ENCODE results near the gene ASCL1. TPM values are rescaled to one million over a fixed set of nuclear protein-coding genes. Genes with fewer than 3 reads are reported as not detected.

The ASCL1 gene
- total RNA-seq, 1 donor from 2014 or later = 0.21 TPM

- H3K27ac Mint-ChIP-seq = no peak overlapping the region
- Histone ChIP-seq H3K4me1 (peaks cover 8% of the 10 kb centered on the region), H3K36me3 (no peaks in the 10 kb centered on the region), H3K9ac (no peak overlapping the region), H3K4me2 (no peak overlapping the region), H3F3A (ENCODE audit: low read depth) (no peaks in the 10 kb centered on the region), H4K20me1 (ENCODE audit: low read depth) (no peaks in the 10 kb centered on the region), H3K9me3 (ENCODE audit: low read depth) (no peaks in the 10 kb centered on the region), H3K27ac (no peak overlapping the region), H2AFZ (replicated peaks) (no peak overlapping the region), H3K4me3 (no peak overlapping the region), H3K79me2 (ENCODE audit: low read depth) (no peaks in the 10 kb centered on the region), H3K27me3 (peaks cover 23% of the 10 kb centered on the region)
- DNase-seq (ENCODE audit: low spot score) = no peak
- TF ChIP-seq EZH2phosphoT487 (IDR thresholded peaks at IDR 0.05) (no peak), EZH2 (IDR thresholded peaks at IDR 0.05) (no peak)
- TF ChIP-seq, protein P1, sequence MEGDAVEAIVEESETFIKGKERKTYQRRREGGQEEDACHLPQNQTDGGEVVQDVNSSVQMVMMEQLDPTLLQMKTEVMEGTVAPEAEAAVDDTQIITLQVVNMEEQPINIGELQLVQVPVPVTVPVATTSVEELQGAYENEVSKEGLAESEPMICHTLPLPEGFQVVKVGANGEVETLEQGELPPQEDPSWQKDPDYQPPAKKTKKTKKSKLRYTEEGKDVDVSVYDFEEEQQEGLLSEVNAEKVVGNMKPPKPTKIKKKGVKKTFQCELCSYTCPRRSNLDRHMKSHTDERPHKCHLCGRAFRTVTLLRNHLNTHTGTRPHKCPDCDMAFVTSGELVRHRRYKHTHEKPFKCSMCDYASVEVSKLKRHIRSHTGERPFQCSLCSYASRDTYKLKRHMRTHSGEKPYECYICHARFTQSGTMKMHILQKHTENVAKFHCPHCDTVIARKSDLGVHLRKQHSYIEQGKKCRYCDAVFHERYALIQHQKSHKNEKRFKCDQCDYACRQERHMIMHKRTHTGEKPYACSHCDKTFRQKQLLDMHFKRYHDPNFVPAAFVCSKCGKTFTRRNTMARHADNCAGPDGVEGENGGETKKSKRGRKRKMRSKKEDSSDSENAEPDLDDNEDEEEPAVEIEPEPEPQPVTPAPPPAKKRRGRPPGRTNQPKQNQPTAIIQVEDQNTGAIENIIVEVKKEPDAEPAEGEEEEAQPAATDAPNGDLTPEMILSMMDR (IDR thresholded peaks at IDR 0.05) = no peak
- H3K36me3 Mint-ChIP-seq = no peaks in the 10 kb centered on the region
- peaks cover 2% of the 10 kb centered on the region for H3K27me3 Mint-ChIP-seq (ENCODE audit: insufficient read depth, low read depth)
- H3K9me3 Mint-ChIP-seq = no peaks in the 10 kb centered on the region
- peaks cover 9% of the 10 kb centered on the region for H3K4me1 Mint-ChIP-seq
- H3K4me3 Mint-ChIP-seq = no peak overlapping the region
These were observed 38.6 kb upstream of the ASCL1 start for GRCh38 chr12:102918840-102919239.

GRCh38 chr12:102920271-102920670, 37.2 kb upstream of the ASCL1 start:
- H2AFZ ChIP-seq (replicated peaks) = no peak overlapping the region
- H3K9me3 ChIP-seq (ENCODE audit: low read depth) = no peaks in the 10 kb centered on the region
- H4K20me1 ChIP-seq (ENCODE audit: low read depth) = no peaks in the 10 kb centered on the region
- H3F3A ChIP-seq (ENCODE audit: low read depth) = no peaks in the 10 kb centered on the region
- no peaks in the 10 kb centered on the region for H3K36me3 Mint-ChIP-seq
- peaks cover 8% of the 10 kb centered on the region for H3K4me1 ChIP-seq
- H3K9me3 Mint-ChIP-seq = no peaks in the 10 kb centered on the region
- no peak overlapping the region for H3K4me2 ChIP-seq
- H3K27ac ChIP-seq = no peak overlapping the region
- H3K4me1 Mint-ChIP-seq = peaks cover 9% of the 10 kb centered on the region
- H3K27me3 ChIP-seq = peaks cover 23% of the 10 kb centered on the region
- no peak for DNase-seq (ENCODE audit: low spot score)
- no peak for TF ChIP-seq EZH2 (IDR thresholded peaks at IDR 0.05)
- TF ChIP-seq, protein P1 (IDR thresholded peaks at IDR 0.05) = no peak
- no peaks in the 10 kb centered on the region for H3K36me3 ChIP-seq
- H3K4me3 ChIP-seq = no peak overlapping the region
- no peak overlapping the region for H3K27ac Mint-ChIP-seq
- no peaks in the 10 kb centered on the region for H3K27me3 Mint-ChIP-seq (ENCODE audit: insufficient read depth, low read depth)
- H3K79me2 ChIP-seq (ENCODE audit: low read depth) = no peaks in the 10 kb centered on the region
- no peak overlapping the region for H3K9ac ChIP-seq
- H3K4me3 Mint-ChIP-seq = no peak overlapping the region

DNA sequence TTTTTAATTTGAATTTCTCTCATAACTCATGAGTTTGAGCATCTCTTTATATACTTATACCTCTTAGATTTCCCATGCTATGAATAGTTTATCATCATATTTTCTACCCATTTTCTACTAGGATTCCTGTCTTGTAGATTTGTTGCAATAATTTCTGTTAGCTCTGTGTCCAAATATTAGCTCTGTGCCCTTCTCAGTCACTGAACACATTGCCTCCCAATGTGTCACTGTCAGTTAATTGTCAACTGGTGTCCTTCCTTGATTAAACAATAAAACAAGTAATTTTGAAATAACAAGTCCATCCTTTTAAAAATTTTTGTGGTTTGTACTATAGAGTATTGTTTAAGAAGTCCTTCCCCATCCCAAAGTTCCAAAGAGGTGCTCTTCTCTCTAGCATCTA, 36.2 kb upstream of the ASCL1 start:
- Histone ChIP-seq H3K4me2 (no peak overlapping the region), H4K20me1 (ENCODE audit: low read depth) (no peaks in the 10 kb centered on the region), H3K27ac (no peak overlapping the region), H3K27me3 (peaks cover 24% of the 10 kb centered on the region), H3K9ac (no peak overlapping the region), H3K79me2 (ENCODE audit: low read depth) (no peaks in the 10 kb centered on the region), H3K4me3 (no peak overlapping the region), H3F3A (ENCODE audit: low read depth) (no peaks in the 10 kb centered on the region), H2AFZ (replicated peaks) (no peak overlapping the region), H3K36me3 (no peaks in the 10 kb centered on the region), H3K9me3 (ENCODE audit: low read depth) (no peaks in the 10 kb centered on the region), H3K4me1 (peaks cover 8% of the 10 kb centered on the region)
- H3K4me3 Mint-ChIP-seq = no peak overlapping the region
- peaks cover 9% of the 10 kb centered on the region for H3K4me1 Mint-ChIP-seq
- no peak for DNase-seq (ENCODE audit: low spot score)
- no peaks in the 10 kb centered on the region for H3K9me3 Mint-ChIP-seq
- no peaks in the 10 kb centered on the region for H3K27me3 Mint-ChIP-seq (ENCODE audit: insufficient read depth, low read depth)
- H3K36me3 Mint-ChIP-seq = no peaks in the 10 kb centered on the region
- no peak overlapping the region for H3K27ac Mint-ChIP-seq
- TF ChIP-seq EZH2 (IDR thresholded peaks at IDR 0.05) = no peak
- no peak for TF ChIP-seq EZH2phosphoT487 (IDR thresholded peaks at IDR 0.05)
- TF ChIP-seq, protein P1 (IDR thresholded peaks at IDR 0.05) = no peak

Measured in neural progenitor cell (in vitro differentiated cells).